Endometrium (tissue), 2 donors: ENCODE data around the gene SDCCAG8.
"Not testable (repeated sequence)": the region's sequence is repeated elsewhere in the genome, so short reads cannot be mapped to it uniquely, and the experiment has no call there.

Experiments
- FAIRE-seq: peaks from 2 replicates; lab custom pipeline; 2012; peaks lifted over from hg19 to GRCh38; lab: Jason Lieb, UNC
- donor health status: control.
- donor health status: control.

The SDCCAG8 gene

DNA sequence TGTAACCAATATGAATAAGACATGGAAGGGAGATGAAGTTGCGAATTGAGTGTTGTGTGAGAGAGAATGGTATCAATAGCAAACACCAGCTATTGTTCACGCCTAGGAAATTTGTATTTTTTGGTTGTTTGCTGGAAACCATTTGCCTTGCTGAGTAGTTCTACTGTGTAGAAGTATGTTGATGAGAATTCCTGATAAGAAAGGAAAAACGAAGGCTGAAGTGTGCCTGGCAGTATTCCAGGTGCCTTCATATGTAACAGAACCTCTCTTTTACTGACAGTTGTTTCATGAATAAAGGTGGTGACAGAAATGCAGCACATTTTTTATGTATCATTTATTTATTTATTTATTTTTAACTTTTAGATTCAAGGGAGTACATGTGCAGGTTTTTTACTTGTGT is 79.5 kb downstream of the SDCCAG8 start:
- FAIRE-seq, result no peak

DNA sequence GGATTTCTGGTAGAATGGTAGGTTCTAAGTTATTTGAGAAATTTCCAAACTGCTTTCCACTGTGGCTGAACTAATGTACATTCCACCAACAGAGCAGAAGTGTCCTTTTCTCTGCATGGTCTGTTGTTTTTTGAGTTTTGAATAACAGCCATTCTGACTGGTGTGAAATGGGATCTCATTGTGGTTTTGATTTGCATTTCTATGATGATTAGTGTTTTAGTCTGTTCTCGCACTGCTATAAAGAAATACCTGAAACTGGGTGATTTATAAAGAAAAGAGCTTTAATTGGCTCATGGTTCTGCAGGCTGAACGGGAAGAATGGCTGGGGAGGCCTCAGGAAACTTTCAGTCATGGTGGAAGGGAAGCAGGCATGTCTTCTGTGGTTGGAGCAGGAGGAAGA is 80.3 kb downstream of the SDCCAG8 start:
- FAIRE-seq, result no peak

DNA sequence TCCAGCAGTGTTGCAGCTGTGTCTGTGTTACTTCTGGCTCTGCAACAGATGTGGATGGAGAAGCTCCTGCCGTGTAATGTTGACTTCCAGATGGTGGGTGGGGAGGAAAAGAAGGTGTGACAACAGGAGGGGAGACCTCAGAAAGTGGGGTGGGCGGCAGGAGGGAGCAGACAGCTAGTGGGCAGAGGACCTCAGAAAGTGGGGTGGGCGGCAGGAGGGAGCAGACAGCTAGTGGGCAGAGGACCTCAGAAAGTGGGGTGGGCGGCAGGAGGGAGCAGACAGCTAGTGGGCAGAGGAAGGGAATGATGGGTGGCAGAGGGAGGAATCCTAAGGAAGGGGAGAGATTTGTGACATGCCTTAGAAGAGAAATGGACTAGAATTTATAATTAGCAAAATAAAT is 83.0 kb downstream of the SDCCAG8 start:
- FAIRE-seq, result not testable (repeated sequence)

- no peak for FAIRE-seq
These were observed 85.2 kb downstream of the SDCCAG8 start for GRCh38 chr1:243341074-243341473.

- FAIRE-seq, result peak; percentile 87
These were observed 88.4 kb downstream of the SDCCAG8 start for GRCh38 chr1:243343970-243344937.

GRCh38 chr1:243345205-243345604 is 89.4 kb downstream of the SDCCAG8 start:
- no peak for FAIRE-seq

DNA sequence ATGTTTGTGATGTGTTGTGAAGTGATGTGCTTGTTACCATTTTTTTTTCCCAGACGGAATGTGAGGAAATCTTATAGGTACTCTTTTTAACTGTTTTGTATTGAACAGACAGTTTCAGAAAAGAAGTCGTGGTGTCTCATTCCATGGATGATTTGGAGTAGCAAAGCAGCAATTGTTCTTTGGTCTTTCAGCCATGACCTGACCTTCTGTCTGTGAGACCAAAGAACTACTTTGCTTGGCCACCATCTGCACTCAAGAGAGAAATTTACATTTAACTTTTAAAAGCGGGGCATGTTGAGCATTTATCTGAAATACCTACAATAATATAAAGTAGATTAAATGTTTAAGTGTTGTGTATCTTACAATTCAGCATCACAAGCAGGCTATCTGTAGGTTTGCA is 90.2 kb downstream of the SDCCAG8 start:
- no peak for FAIRE-seq

GRCh38 chr1:243346468-243346867 is 90.6 kb downstream of the SDCCAG8 start:
- no peak for FAIRE-seq

GRCh38 chr1:243348331-243348730 is 92.5 kb downstream of the SDCCAG8 start:
- FAIRE-seq, result no peak

DNA sequence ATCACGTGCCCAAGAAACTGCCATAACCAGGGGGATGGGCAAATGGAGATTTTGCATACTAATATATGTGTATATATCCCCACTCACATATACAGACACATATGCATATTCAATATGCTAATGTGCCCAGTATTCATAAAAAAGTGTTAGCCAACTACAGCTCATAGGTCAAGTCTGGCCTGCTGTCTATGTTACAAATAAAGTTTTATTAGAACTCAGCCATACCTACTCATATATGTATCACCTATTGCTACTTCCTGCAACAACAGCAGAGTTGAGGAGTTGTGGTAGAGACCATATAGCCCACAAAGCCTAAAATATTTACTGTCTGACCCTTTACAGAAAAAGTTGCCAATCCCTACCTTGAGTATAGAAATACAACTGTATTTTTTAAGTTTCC is 93.3 kb downstream of the SDCCAG8 start:
- no peak for FAIRE-seq

- FAIRE-seq, result no peak
These were observed 95.5 kb downstream of the SDCCAG8 start for GRCh38 chr1:243351337-243351736.

GRCh38 chr1:243354511-243355153 is 98.8 kb downstream of the SDCCAG8 start:
- FAIRE-seq, result no peak

DNA sequence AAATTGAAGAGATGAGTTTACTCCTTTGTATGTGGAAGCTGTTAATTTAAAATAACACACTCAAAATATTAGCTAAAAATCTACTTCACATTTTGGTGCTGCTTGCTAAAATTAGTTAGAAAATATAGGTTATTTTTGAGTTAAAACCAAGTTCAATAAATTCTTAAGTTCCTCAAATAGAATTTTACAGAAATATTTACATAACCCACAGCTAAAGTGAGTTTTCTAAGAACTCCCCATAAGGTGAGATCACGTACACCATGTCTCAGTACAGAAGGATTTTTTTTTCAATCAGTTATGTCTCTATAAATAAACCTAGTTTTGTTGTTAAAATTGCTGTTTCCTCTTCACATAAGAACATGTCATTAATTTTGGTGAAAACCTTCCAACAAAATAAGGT is 108.0 kb downstream of the SDCCAG8 start:
- no peak for FAIRE-seq

GRCh38 chr1:243364330-243364729 is 108.5 kb downstream of the SDCCAG8 start:
- no peak for FAIRE-seq

GRCh38 chr1:243364866-243365265 is 109.0 kb downstream of the SDCCAG8 start:
- no peak for FAIRE-seq

DNA sequence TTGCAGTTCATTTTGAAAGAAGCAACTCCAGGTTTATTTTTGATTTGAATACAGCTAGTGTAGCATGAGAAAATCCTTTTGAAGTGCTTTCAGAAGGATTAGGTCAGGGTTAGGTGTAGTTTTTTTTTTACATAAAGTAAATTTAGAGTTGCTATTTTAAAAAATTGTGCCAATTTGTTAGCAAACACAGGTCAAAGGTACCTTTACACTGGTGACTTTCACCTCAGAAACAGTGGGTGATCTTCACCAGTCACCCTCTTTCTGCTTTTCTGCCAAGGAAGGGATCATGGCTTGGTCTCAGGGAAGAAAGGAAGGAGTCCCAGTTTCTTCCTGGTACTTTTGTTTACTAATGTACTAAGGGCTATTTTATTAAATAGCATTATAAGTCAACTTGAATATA is 111.5 kb downstream of the SDCCAG8 start:
- FAIRE-seq, result no peak

DNA sequence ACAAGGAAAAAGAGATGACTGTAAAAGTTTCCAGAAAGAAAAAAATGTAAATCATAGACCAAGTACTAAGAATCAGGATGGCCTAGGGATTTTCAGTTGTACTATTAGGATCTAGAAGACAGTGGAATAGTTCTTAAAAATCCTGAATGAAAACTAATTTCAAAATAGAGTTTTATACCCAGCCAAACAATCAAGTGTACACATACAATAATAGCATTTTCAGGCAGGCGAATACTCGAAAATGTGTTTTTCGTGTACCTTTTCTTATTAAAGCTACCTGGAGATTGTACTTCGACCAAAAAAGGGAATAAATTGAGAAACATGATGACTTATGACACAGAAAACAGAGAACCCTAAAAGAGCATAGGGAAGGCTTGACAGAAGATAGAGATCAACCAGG is 118.6 kb downstream of the SDCCAG8 start:
- FAIRE-seq, result no peak

- FAIRE-seq, result no peak
These were observed 119.8 kb downstream of the SDCCAG8 start for GRCh38 chr1:243375596-243375995.

GRCh38 chr1:243378669-243379068 is 122.8 kb downstream of the SDCCAG8 start:
- no peak for FAIRE-seq

DNA sequence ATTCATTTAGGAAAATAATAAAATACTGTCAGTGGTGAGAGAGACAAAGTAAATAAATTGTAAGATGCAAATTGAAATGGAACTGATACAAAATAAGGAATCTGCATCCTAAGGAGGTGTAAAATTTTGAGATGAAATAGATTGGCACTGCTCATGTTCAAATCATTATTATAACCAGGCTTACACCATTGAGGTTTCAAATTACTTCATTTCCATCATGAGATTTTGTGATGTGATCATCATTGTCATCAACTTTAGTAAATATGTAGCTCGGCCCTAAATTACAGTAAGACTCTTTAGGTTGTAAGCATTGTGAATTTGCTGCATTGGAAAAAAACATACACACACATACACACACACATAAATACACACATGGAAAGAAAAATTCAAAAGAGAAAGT is 123.4 kb downstream of the SDCCAG8 start:
- no peak for FAIRE-seq

DNA sequence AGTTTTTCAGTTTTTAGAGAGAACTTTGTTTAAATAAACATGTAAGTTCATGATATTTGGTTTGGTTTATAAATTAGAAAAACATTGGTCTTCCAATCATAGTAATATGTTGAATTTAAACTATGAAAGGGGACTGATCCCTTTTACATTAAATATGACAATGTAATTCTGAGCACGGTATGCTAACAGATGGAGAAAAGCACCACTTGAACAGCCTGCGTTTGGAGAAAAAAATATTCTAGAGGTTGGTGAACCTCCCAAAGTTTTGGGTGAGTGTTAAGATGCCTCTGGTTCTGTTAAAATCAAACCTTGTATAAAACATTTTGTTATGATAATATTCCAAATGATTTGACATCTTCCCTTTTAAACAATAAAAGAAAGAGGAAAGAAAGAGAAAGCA is 123.9 kb downstream of the SDCCAG8 start:
- no peak for FAIRE-seq

- no peak for FAIRE-seq
These were observed 132.4 kb downstream of the SDCCAG8 start for GRCh38 chr1:243388276-243388675.

- no peak for FAIRE-seq
These were observed 134.4 kb downstream of the SDCCAG8 start for GRCh38 chr1:243390162-243390791.
